Measurements from ENCODE around the gene CFTR. TPM values are rescaled to one million over a fixed set of nuclear protein-coding genes. Genes with fewer than 3 reads are reported as not detected.

The CFTR gene
- total RNA-seq, 4 donors from 2014 or later = not detected

GRCh38 chr7:117565226-117565625, 85.4 kb downstream of the CFTR start:
- H3K4me1 ChIP-seq = peaks cover 0 to 19% (median 2%) of the 10 kb centered on the region in 4 donors
- no peak overlapping the region for H3K27ac ChIP-seq (replicated peaks in 1 of 4)
- H3K27me3 ChIP-seq = no peaks in the 10 kb centered on the region
- H3K4me3 ChIP-seq = no peak overlapping the region
- 63% methylated on average over 4 of the region's 4 CpGs for WGBS
- H3K36me3 ChIP-seq = no peaks in the 10 kb centered on the region
- TF ChIP-seq EP300 (IDR thresholded peaks at IDR 0.05) = no peak
- no peak for TF ChIP-seq CTCF (IDR thresholded peaks at IDR 0.05)
- no peak for TF ChIP-seq POLR2A (IDR thresholded peaks at IDR 0.05; ENCODE audit: low read depth)
- TF ChIP-seq POLR2AphosphoS5 (IDR thresholded peaks at IDR 0.05) = no peak
- no peaks in the 10 kb centered on the region for H3K9me3 ChIP-seq
- no peak for DNase-seq (ENCODE audit: extremely low spot score)
- intact Hi-C loops (cut with DNase I) = no loop called here

- 62% methylated on average over 1 of the region's 1 CpG for WGBS
- H3K4me3 ChIP-seq = no peak overlapping the region
- no peak for DNase-seq (ENCODE audit: extremely low spot score)
- H3K27me3 ChIP-seq = no peaks in the 10 kb centered on the region
- TF ChIP-seq CTCF (IDR thresholded peaks at IDR 0.05) (no peak), EP300 (IDR thresholded peaks at IDR 0.05) (no peak), POLR2A (IDR thresholded peaks at IDR 0.05; ENCODE audit: low read depth) (no peak), POLR2AphosphoS5 (IDR thresholded peaks at IDR 0.05) (no peak)
- H3K36me3 ChIP-seq = no peaks in the 10 kb centered on the region
- intact Hi-C loops (cut with DNase I) = no loop called here
- no peaks in the 10 kb centered on the region for H3K9me3 ChIP-seq
- H3K4me1 ChIP-seq = peaks cover 0 to 19% (median 2%) of the 10 kb centered on the region in 4 donors
- H3K27ac ChIP-seq (replicated peaks in 1 of 4) = no peak overlapping the region
Observed at GRCh38 chr7:117567781-117568180, 88.0 kb downstream of the CFTR start.

GRCh38 chr7:117572856-117573620, 93.2 kb downstream of the CFTR start:
- TF ChIP-seq POLR2AphosphoS5 (IDR thresholded peaks at IDR 0.05) (no peak), EP300 (IDR thresholded peaks at IDR 0.05) (no peak), CTCF (IDR thresholded peaks at IDR 0.05) (no peak), POLR2A (IDR thresholded peaks at IDR 0.05; ENCODE audit: low read depth) (no peak)
- Histone ChIP-seq H3K36me3 (no peaks in the 10 kb centered on the region), H3K27ac (replicated peaks in 1 of 4) (no peak overlapping the region), H3K27me3 (no peaks in the 10 kb centered on the region), H3K4me3 (no peak overlapping the region), H3K4me1 (no peaks in the 10 kb centered on the region), H3K9me3 (no peaks in the 10 kb centered on the region)
- intact Hi-C loops (cut with DNase I) = no loop called here
- DNase-seq (ENCODE audit: extremely low spot score) = no peak

GRCh38 chr7:117581424-117581823, 101.6 kb downstream of the CFTR start:
- no peaks in the 10 kb centered on the region for H3K9me3 ChIP-seq
- no peak for DNase-seq (ENCODE audit: extremely low spot score)
- H3K4me3 ChIP-seq = no peak overlapping the region
- H3K36me3 ChIP-seq = no peaks in the 10 kb centered on the region
- intact Hi-C loops (cut with DNase I) = no loop called here
- 87% methylated on average over 1 of the region's 1 CpG for WGBS
- H3K27me3 ChIP-seq = no peaks in the 10 kb centered on the region
- TF ChIP-seq EP300 (IDR thresholded peaks at IDR 0.05) (no peak), CTCF (IDR thresholded peaks at IDR 0.05) (no peak), POLR2AphosphoS5 (IDR thresholded peaks at IDR 0.05) (no peak), POLR2A (IDR thresholded peaks at IDR 0.05; ENCODE audit: low read depth) (no peak)
- peak overlapping the region in 2 of 4 donors; percentile 14 to 24 for H3K27ac ChIP-seq (replicated peaks in 1 of 4)
- H3K4me1 ChIP-seq = peaks cover 0 to 14% (median 7%) of the 10 kb centered on the region in 4 donors

Measured in esophagus muscularis mucosa (tissue), 4 donors.